Measurements from ENCODE around the gene CYFIP2.
A peak's percentile ranks its signal among the peaks of the same experiment; 100 is the strongest.

GRCh38 chr5:157323107-157323706 is 57.3 kb downstream of the CYFIP2 start:
- TF ChIP-seq EZH2 (IDR thresholded peaks at IDR 0.05; ENCODE audit: borderline replicate concordance, control insufficient read depth, low read depth, low read length) (no peak), CTCF (IDR thresholded peaks at IDR 0.05 in 2 of 3, conservative IDR thresholded peaks at IDR 0.05 in 1 of 3; ENCODE audit: control insufficient read depth in 2 of 3, extremely low read depth in 1 of 3, insufficient read depth in 1 of 3, low read depth in 3 of 3, low read length in 3 of 3) (peak in 2 of 3 experiments; percentile 18 to 33; a peak in 2 of 6 replicates), ZBTB33 (IDR thresholded peaks at IDR 0.05) (no peak), HDGF (IDR thresholded peaks at IDR 0.05) (no peak), TAF1 (IDR thresholded peaks at IDR 0.05; ENCODE audit: borderline replicate concordance, low read depth, low read length) (no peak), REST (IDR thresholded peaks at IDR 0.05; ENCODE audit: low read depth, low read length) (no peak), E2F8 (IDR thresholded peaks at IDR 0.05; ENCODE audit: low read depth, partially characterized antibody) (no peak), MEF2A (IDR thresholded peaks at IDR 0.05; ENCODE audit: insufficient read depth, low read depth, low read length) (no peak), NRF1 (conservative IDR thresholded peaks at IDR 0.05; ENCODE audit: low read depth, low read length) (no peak), SUZ12 (IDR thresholded peaks at IDR 0.05; ENCODE audit: unreplicated experiment) (no peak)
